ENCODE results near the gene NRBP1.
A peak's percentile ranks its signal among the peaks of the same experiment; 100 is the strongest.
"Not testable (repeated sequence)": the region's sequence is repeated elsewhere in the genome, so short reads cannot be mapped to it uniquely, and the experiment has no call there.

The NRBP1 gene

GRCh38 chr2:27421660-27422250 lies 6.7 kb upstream of the NRBP1 start:
- DNase-seq (ENCODE audit: low read depth): no peak

- DNase-seq (ENCODE audit: low read depth): no peak
These were observed 5.5 kb upstream of the NRBP1 start for GRCh38 chr2:27422958-27423357.

GRCh38 chr2:27425039-27425438 lies 3.4 kb upstream of the NRBP1 start:
- DNase-seq (ENCODE audit: low read depth): not testable (repeated sequence)

GRCh38 chr2:27427863-27428212 lies 593 bp upstream of the NRBP1 start:
- DNase-seq (ENCODE audit: low read depth): no peak

- peak; percentile 24 for DNase-seq (ENCODE audit: low read depth)
These were observed 629 bp downstream of the NRBP1 start for GRCh38 chr2:27428978-27429541.

- no peak for DNase-seq (ENCODE audit: low read depth)
These were observed 3.0 kb downstream of the NRBP1 start for GRCh38 chr2:27431395-27431794.

GRCh38 chr2:27435628-27436027 lies 7.2 kb downstream of the NRBP1 start:
- DNase-seq (ENCODE audit: low read depth): no peak

- DNase-seq (ENCODE audit: low read depth): no peak
These were observed 12.9 kb downstream of the NRBP1 start for GRCh38 chr2:27441226-27441926.

- no peak for DNase-seq (ENCODE audit: low read depth)
These were observed 13.8 kb downstream of the NRBP1 start, which contains the start of gene KRTCAP3 for GRCh38 chr2:27441958-27442919. KRTCAP3 (plus strand) TSS chr2:27442381; CDS start chr2:27442413, 32 bp downstream.

GRCh38 chr2:27442920-27443282 lies 14.5 kb downstream of the NRBP1 start:
- no peak for DNase-seq (ENCODE audit: low read depth)

GRCh38 chr2:27445155-27445554 lies 16.7 kb downstream of the NRBP1 start:
- no peak for DNase-seq (ENCODE audit: low read depth)

GRCh38 chr2:27445615-27446014 lies 17.2 kb downstream of the NRBP1 start:
- no peak for DNase-seq (ENCODE audit: low read depth)

- no peak for DNase-seq (ENCODE audit: low read depth)
These were observed 17.6 kb downstream of the NRBP1 start for GRCh38 chr2:27446057-27446456.

GRCh38 chr2:27448381-27448780 lies 19.9 kb downstream of the NRBP1 start:
- DNase-seq (ENCODE audit: low read depth): no peak

- DNase-seq (ENCODE audit: low read depth): no peak
These were observed 22.7 kb downstream of the NRBP1 start for GRCh38 chr2:27451095-27451494.

- DNase-seq (ENCODE audit: low read depth): no peak
These were observed 25.5 kb downstream of the NRBP1 start for GRCh38 chr2:27453968-27454367.

- DNase-seq (ENCODE audit: low read depth): no peak
These were observed 32.7 kb downstream of the NRBP1 start for GRCh38 chr2:27461118-27461517.

GRCh38 chr2:27464443-27464842 lies 36.0 kb downstream of the NRBP1 start:
- no peak for DNase-seq (ENCODE audit: low read depth)

- no peak for DNase-seq (ENCODE audit: low read depth)
These were observed 43.5 kb downstream of the NRBP1 start for GRCh38 chr2:27471961-27472360.

GRCh38 chr2:27485496-27485895 lies 57.1 kb downstream of the NRBP1 start:
- no peak for DNase-seq (ENCODE audit: low read depth)

GRCh38 chr2:27489118-27489497 lies 60.7 kb downstream of the NRBP1 start:
- DNase-seq (ENCODE audit: low read depth): no peak
